ENCODE measurements around the gene SLC66A2. TPM values are rescaled to one million over a fixed set of nuclear protein-coding genes. Genes with fewer than 3 reads are reported as not detected.

Gene SLC66A2
- total and polyA plus RNA-seq, 10 of the 15 experiments (the other 5 are each of a cell fraction or from before 2014, with no cell fraction given): 0.69 to 42.5 (median 14.8) TPM

GRCh38 chr18:79856119-79857007 lies 95.1 kb downstream of the SLC66A2 start:
- no peaks in the 10 kb centered on the region for H4K20me1 ChIP-seq (ENCODE audit: control insufficient read depth, insufficient read depth)
- peaks cover 10% of the 10 kb centered on the region for H3K4me1 ChIP-seq (ENCODE audit: control insufficient read depth, insufficient read depth, low read length)
- ATAC-seq (peak; percentile 58), FAIRE-seq (peak; percentile 52), DNase-seq (ENCODE audit: low read depth, low spot score) (no peak)
- H2AFZ ChIP-seq (ENCODE audit: control insufficient read depth, low read depth, low read length): peak overlapping the region; percentile 1; the same call in 1 of the 2 replicates
- in situ Hi-C loops (cut with MboI) (no loop called here), intact Hi-C loops (cut with micrococcal nuclease; ENCODE audit: unreplicated experiment) (no loop called here)
- no TSS peak for BruUV-seq (replicated peaks)
- no peaks in the 10 kb centered on the region for H3K36me3 ChIP-seq (ENCODE audit: control insufficient read depth in 2 of 2, insufficient read depth in 2 of 2, low read length in 1 of 2)
- no peak overlapping the region for H3K9ac ChIP-seq (ENCODE audit: control insufficient read depth, insufficient read depth, low read length)
- no peak overlapping the region for H3K27ac ChIP-seq (ENCODE audit: control insufficient read depth, insufficient read depth)
- CTCF ChIA-PET: no interaction called here
- no peaks in the 10 kb centered on the region for H3K27me3 ChIP-seq (replicated peaks in 1 of 2; ENCODE audit: control insufficient read depth in 2 of 2, insufficient read depth in 2 of 2, low read length in 1 of 2)
- no peaks in the 10 kb centered on the region for H3K9me3 ChIP-seq (replicated peaks; ENCODE audit: control insufficient read depth, insufficient read depth, low read length)
- SMC1A ChIA-PET (ENCODE audit: uncharacterized antibody, unreplicated experiment): no interaction called here
- 41% methylated on average over 26 of the region's 26 CpGs for WGBS (ENCODE audit: insufficient coverage, insufficient replicate concordance, low lambda C conversion rate, missing lambda C conversion rate)
- no peaks in the 10 kb centered on the region for H3K79me2 ChIP-seq (ENCODE audit: control insufficient read depth, insufficient read depth, low read length)
- POLR2A ChIA-PET: no interaction called here
- H3K4me2 ChIP-seq (ENCODE audit: control insufficient read depth, insufficient read depth): peak overlapping the region; percentile 24
- no peak overlapping the region for H3K4me3 ChIP-seq
- RAD21 ChIA-PET (ENCODE audit: unreplicated experiment): no interaction called here
- TF ChIP-seq CHD1 (IDR thresholded peaks at IDR 0.05; ENCODE audit: low read depth, low read length) (no peak), ETV6 (conservative IDR thresholded peaks at IDR 0.05 in 1 of 2, IDR thresholded peaks at IDR 0.05 in 1 of 2; ENCODE audit: borderline replicate concordance in 1 of 2, low read depth in 1 of 2) (no peak), BHLHE40 (IDR thresholded peaks at IDR 0.05; ENCODE audit: borderline replicate concordance in 1 of 2, low read depth in 2 of 2, low read length in 1 of 2) (peak in 1 of 2 experiments; percentile 33; a peak in 1 of 4 replicates), KDM1A (IDR thresholded peaks at IDR 0.05; ENCODE audit: borderline replicate concordance) (no peak), ZNF687 (IDR thresholded peaks at IDR 0.05) (no peak), TCF3 (IDR thresholded peaks at IDR 0.05; ENCODE audit: borderline replicate concordance, insufficient read depth, low read depth, low read length) (0 out of 2 replicates have a peak, but pooled peaks have one; percentile 37), ASH2L (IDR thresholded peaks at IDR 0.05; ENCODE audit: borderline replicate concordance, low read depth) (no peak), SREBF2 (IDR thresholded peaks at IDR 0.05; ENCODE audit: low read length) (no peak), NFXL1 (IDR thresholded peaks at IDR 0.05; ENCODE audit: borderline replicate concordance) (no peak), ZNF217 (IDR thresholded peaks at IDR 0.05) (no peak), SMARCA5 (IDR thresholded peaks at IDR 0.05) (no peak), ZBED1 (IDR thresholded peaks at IDR 0.05; ENCODE audit: borderline replicate concordance) (no peak), CUX1 (IDR thresholded peaks at IDR 0.05; ENCODE audit: insufficient replicate concordance, low read depth, low read length) (no peak)

Measured in GM12878 (cell line).